D341Med (cell line): Measurements from ENCODE around the gene DNAJB9.

Experiments
- DNase-seq: peaks from one replicate; pipeline ENCODE4 v3.0.0; 2012; ENCODE audit warnings: low spot score

Gene DNAJB9

GRCh38 chr7:108605559-108606201 lies 36.0 kb downstream of the DNAJB9 start:
- DNase-seq: no peak

- DNase-seq: no peak
These were observed 40.0 kb downstream of the DNAJB9 start for GRCh38 chr7:108609643-108610042.

GRCh38 chr7:108611268-108611667 lies 41.6 kb downstream of the DNAJB9 start:
- DNase-seq: no peak

- no peak for DNase-seq
These were observed 43.7 kb downstream of the DNAJB9 start for GRCh38 chr7:108613147-108613948.

GRCh38 chr7:108613949-108614381 lies 44.3 kb downstream of the DNAJB9 start:
- no peak for DNase-seq

GRCh38 chr7:108614896-108615295 lies 45.2 kb downstream of the DNAJB9 start:
- DNase-seq: no peak

- DNase-seq: no peak
These were observed 48.4 kb downstream of the DNAJB9 start for GRCh38 chr7:108618056-108618455.

GRCh38 chr7:108623220-108623619 lies 53.5 kb downstream of the DNAJB9 start:
- no peak for DNase-seq
